HG02981 (cell line): ENCODE data around the gene MRPL18.

Experiments used
- ATAC-seq: cut with Tn5 transposase; IDR thresholded peaks from one replicate; pipeline ENCODE4 v1.9.1; 2021; ENCODE audit warnings: mild to moderate bottlenecking, moderate library complexity; ENCODE audit not compliant: unreplicated experiment

MRPL18 gene

DNA sequence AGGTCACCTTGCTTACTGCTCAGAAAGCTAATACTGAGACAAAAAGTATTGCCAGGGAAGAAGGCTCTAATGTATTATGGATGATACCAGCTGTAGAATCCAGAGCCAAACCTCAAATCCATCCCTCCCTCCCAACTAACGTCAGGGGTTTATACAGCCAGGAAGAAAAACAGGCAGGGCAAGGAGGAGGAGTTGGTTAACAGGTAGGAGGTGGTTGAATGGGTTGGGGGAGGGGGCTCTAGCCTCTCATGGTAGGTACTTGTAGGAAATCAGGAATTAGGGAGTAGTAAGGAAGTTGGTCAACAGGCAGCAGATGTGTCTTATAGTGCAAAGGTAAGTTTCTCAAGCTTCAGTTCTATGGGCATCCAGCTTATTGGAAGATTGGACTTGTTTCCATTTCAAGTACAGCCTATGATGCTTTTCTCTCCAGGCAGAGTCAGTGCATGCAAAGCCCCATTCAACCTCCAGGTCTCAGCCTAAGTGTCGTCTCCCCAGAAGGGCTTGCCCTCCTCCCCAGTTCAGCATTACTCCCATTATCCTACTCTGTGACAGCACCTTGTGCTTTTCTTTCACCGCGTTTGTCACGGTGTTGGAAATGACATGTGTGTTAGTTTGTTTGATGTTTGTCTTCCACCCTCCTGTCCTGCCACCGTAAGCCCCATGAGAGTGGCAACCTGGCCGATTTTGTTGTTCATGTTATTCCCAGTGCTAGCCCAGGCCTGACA, 47.9 kb downstream of the MRPL18 start:
- no peak for ATAC-seq

DNA sequence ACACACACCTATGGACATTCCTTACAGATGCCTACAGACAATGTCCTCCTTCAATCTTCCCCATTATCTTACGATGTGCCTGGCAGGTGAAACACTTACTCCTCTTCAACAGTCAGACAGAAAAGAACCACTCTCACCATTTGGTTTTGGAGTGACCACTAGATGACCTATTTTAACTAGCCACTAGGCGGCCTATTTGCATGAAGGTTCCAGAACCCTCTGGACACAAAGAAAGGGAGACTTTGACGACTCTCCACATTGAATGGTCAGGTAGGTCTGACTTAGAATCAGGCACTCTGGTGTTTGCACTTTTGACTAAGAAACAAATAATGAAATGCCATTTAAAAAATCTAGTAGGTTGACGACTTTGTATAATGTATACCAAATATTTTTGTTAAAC, 51.8 kb downstream of the MRPL18 start:
- no peak for ATAC-seq

DNA sequence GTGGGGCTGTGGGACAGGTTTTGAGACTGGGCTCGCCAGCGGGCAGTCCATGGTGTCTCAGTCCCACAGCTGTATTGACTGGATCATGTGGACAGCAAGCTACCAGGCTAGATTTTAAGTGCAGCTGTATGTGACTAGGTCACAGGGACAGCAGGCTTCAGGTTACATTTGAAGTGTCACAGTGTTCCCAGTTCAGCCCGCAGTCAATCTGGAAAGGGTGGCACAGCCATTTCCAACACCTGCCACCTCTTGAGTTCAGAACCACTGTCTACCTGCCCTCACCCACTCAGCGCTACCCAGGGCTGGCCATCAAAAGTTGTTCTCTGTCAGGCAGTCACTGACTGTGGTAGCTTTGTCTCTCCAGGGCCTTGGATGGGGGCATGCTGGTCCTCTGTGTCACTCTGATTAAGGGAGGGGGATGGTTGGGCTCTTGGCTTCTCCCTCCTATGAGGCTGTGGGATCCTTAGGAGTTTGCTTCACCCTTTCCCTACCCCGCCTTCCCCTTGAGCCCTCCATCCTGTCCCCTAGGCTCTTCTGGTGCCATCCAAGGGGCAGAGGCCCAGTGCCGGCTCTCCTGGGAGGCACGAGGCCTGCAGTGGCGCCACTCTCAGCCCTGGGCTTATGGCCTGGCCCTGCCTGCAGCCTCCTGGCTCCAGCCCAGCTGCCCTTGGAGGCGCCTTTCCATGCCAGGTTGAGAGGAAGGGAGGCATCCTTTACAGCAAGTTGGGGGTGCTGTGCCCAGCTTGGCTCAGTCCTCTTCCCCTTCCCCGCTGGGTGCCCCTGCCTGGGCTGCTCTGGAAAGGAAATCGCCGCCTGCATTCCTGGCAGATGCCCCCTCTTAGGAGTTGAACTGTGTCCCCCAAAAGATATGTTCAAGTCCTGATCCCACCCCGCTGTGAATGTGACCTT, 54.7 kb downstream of the MRPL18 start:
- ATAC-seq: no peak
